Measurements from ENCODE around the gene C1orf21.

C1orf21 gene

GRCh38 chr1:184480736-184481135 lies 93.9 kb downstream of the C1orf21 start:
- no peak for DNase-seq (ENCODE audit: extremely low read depth in 1 of 2, low read depth in 1 of 2)

- DNase-seq (ENCODE audit: extremely low read depth in 1 of 2, low read depth in 1 of 2) = no peak
Observed at GRCh38 chr1:184482136-184482535, 95.3 kb downstream of the C1orf21 start.

- DNase-seq (ENCODE audit: extremely low read depth in 1 of 2, low read depth in 1 of 2) = no peak
Observed at GRCh38 chr1:184483101-184483683, 96.4 kb downstream of the C1orf21 start.

- DNase-seq (ENCODE audit: extremely low read depth in 1 of 2, low read depth in 1 of 2) = no peak
Observed at GRCh38 chr1:184485751-184486723, 99.2 kb downstream of the C1orf21 start.

GRCh38 chr1:184486761-184487445 lies 100.1 kb downstream of the C1orf21 start:
- DNase-seq (ENCODE audit: extremely low read depth in 1 of 2, low read depth in 1 of 2) = no peak

GRCh38 chr1:184487531-184488193 lies 100.8 kb downstream of the C1orf21 start:
- no peak for DNase-seq (ENCODE audit: extremely low read depth in 1 of 2, low read depth in 1 of 2)

GRCh38 chr1:184489908-184490307 lies 103.1 kb downstream of the C1orf21 start:
- no peak for DNase-seq (ENCODE audit: extremely low read depth in 1 of 2, low read depth in 1 of 2)

- no peak for DNase-seq (ENCODE audit: extremely low read depth in 1 of 2, low read depth in 1 of 2)
Observed at GRCh38 chr1:184492536-184492935, 105.7 kb downstream of the C1orf21 start.

GRCh38 chr1:184493987-184494388 lies 107.2 kb downstream of the C1orf21 start:
- no peak for DNase-seq (ENCODE audit: extremely low read depth in 1 of 2, low read depth in 1 of 2)

- no peak for DNase-seq (ENCODE audit: extremely low read depth in 1 of 2, low read depth in 1 of 2)
Observed at GRCh38 chr1:184494929-184495328, 108.1 kb downstream of the C1orf21 start.

- no peak for DNase-seq (ENCODE audit: extremely low read depth in 1 of 2, low read depth in 1 of 2)
Observed at GRCh38 chr1:184497959-184498723, 111.3 kb downstream of the C1orf21 start.

GRCh38 chr1:184499616-184500015 lies 112.8 kb downstream of the C1orf21 start:
- DNase-seq (ENCODE audit: extremely low read depth in 1 of 2, low read depth in 1 of 2) = no peak

GRCh38 chr1:184502161-184502560 lies 115.3 kb downstream of the C1orf21 start:
- no peak for DNase-seq (ENCODE audit: extremely low read depth in 1 of 2, low read depth in 1 of 2)

- DNase-seq (ENCODE audit: extremely low read depth in 1 of 2, low read depth in 1 of 2) = no peak
Observed at GRCh38 chr1:184503221-184503749, 116.5 kb downstream of the C1orf21 start.

GRCh38 chr1:184504040-184504954 lies 117.5 kb downstream of the C1orf21 start:
- no peak for DNase-seq (ENCODE audit: extremely low read depth in 1 of 2, low read depth in 1 of 2)

- no peak for DNase-seq (ENCODE audit: extremely low read depth in 1 of 2, low read depth in 1 of 2)
Observed at GRCh38 chr1:184504955-184505338, 118.1 kb downstream of the C1orf21 start.

GRCh38 chr1:184506481-184506880 lies 119.7 kb downstream of the C1orf21 start:
- DNase-seq (ENCODE audit: extremely low read depth in 1 of 2, low read depth in 1 of 2) = no peak

- no peak for DNase-seq (ENCODE audit: extremely low read depth in 1 of 2, low read depth in 1 of 2)
Observed at GRCh38 chr1:184507165-184507564, 120.3 kb downstream of the C1orf21 start.
